K562 (cell line): ENCODE data around the gene UBE2E2.

ENCODE experiments used
- BCOR ChIP-seq: fragments of 450-650 bp; IDR thresholded peaks from 2 replicates; pipeline ENCODE4 v1.6.1; 2016
- CBX1 ChIP-seq: sonication (generic); IDR thresholded peaks from 2 replicates; pipeline ENCODE4 v1.6.1; 2016; ENCODE audit warnings: antibody characterized with exemption, low read depth, mild to moderate bottlenecking
- EGR1 ChIP-seq: fragments of 450-650 bp; conservative IDR thresholded peaks from 2 replicates; pipeline ENCODE4 v1.6.1; 2017; ENCODE audit warnings: mild to moderate bottlenecking
- JUNB ChIP-seq: fragments of 450-650 bp; formaldehyde crosslinking; conservative IDR thresholded peaks from 2 replicates; pipeline ENCODE4 v1.4.0; 2020; ENCODE audit warnings: mild to moderate bottlenecking
- MXI1 ChIP-seq: IDR thresholded peaks from 2 replicates; pipeline ENCODE4 v1.6.1; 2011; ENCODE audit warnings: low read depth, mild to moderate bottlenecking, improper control_type of control experiment, low read length
- NFIC ChIP-seq: fragments of 450-650 bp; IDR thresholded peaks from 2 replicates; pipeline ENCODE4 v1.6.1; 2017; ENCODE audit warnings: mild to moderate bottlenecking, inconsistent platforms
- RNF2 ChIP-seq: sonication (generic); IDR thresholded peaks from 2 replicates; pipeline ENCODE4 v1.6.1; 2016
- TAF1 ChIP-seq: IDR thresholded peaks from 2 replicates; pipeline ENCODE4 v1.6.1; 2011; ENCODE audit warnings: mild to moderate bottlenecking, low read length, moderate library complexity; ENCODE audit not compliant: insufficient read depth, control insufficient read depth, severe bottlenecking; ENCODE audit errors: extremely low read depth
- ZNF589 ChIP-seq: fragments of 200-800 bp; sonication (Bioruptor generic); IDR thresholded peaks from 2 replicates; pipeline ENCODE4 v1.6.1; 2016; ENCODE audit warnings: low read depth, missing genetic modification characterization, missing compliant biosample characterization
- TF ChIP-seq, protein P1 (sequence below), 3 experiments: IDR thresholded peaks in 2 of 3; conservative IDR thresholded peaks in 1 of 3; 2 replicates each; pipeline ENCODE4 v1.5.1; 2011 to 2012; ENCODE audit warnings: low read length in 3 of 3, mild to moderate bottlenecking in 3 of 3, control low read depth in 2 of 3, improper control_type of control experiment in 1 of 3, inconsistent platforms in 1 of 3, low read depth in 1 of 3, mixed read lengths in 1 of 3, moderate library complexity in 1 of 3; ENCODE audit not compliant: insufficient read depth in 2 of 3

GRCh38 chr3:23185861-23186260 lies 17.3 kb upstream of the UBE2E2 start:
- TF ChIP-seq, protein P1, sequence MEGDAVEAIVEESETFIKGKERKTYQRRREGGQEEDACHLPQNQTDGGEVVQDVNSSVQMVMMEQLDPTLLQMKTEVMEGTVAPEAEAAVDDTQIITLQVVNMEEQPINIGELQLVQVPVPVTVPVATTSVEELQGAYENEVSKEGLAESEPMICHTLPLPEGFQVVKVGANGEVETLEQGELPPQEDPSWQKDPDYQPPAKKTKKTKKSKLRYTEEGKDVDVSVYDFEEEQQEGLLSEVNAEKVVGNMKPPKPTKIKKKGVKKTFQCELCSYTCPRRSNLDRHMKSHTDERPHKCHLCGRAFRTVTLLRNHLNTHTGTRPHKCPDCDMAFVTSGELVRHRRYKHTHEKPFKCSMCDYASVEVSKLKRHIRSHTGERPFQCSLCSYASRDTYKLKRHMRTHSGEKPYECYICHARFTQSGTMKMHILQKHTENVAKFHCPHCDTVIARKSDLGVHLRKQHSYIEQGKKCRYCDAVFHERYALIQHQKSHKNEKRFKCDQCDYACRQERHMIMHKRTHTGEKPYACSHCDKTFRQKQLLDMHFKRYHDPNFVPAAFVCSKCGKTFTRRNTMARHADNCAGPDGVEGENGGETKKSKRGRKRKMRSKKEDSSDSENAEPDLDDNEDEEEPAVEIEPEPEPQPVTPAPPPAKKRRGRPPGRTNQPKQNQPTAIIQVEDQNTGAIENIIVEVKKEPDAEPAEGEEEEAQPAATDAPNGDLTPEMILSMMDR (IDR thresholded peaks at IDR 0.05 in 2 of 3, conservative IDR thresholded peaks at IDR 0.05 in 1 of 3; ENCODE audit: insufficient read depth in 2 of 3, low read depth in 1 of 3, low read length in 3 of 3): no peak
- no peak for TF ChIP-seq BCOR
- TF ChIP-seq EGR1: no peak
- TF ChIP-seq TAF1: no peak
- no peak for TF ChIP-seq NFIC
- TF ChIP-seq MXI1: no peak
- TF ChIP-seq CBX1: no peak
- no peak for TF ChIP-seq JUNB (CRISPR knock-in tag)
- TF ChIP-seq ZNF589 (CRISPR knock-in tag): no peak
- TF ChIP-seq RNF2: no peak
